Occipital lobe (tissue), 2 donors: ENCODE measurements around the gene GNB1L. TPM values are rescaled to one million over a fixed set of nuclear protein-coding genes. Genes with fewer than 3 reads are reported as not detected.
"Not testable (repeated sequence)": the region's sequence is repeated elsewhere in the genome, so short reads cannot be mapped to it uniquely, and the experiment has no call there.

Source experiments
- DNase-seq: peaks from one replicate; lab custom pipeline; 2025; lab: John Stamatoyannopoulos, UW
- total RNA-seq: library from RNA; depleted of rRNA; stranded (reverse); fragments of >200 nt; gene quantifications from one replicate; pipeline ENCODE4 v1.2.3, GENCODE V29; 2014

Gene GNB1L
- total RNA-seq, 1 donor from 2014 or later: 2.7 TPM

- DNase-seq: no peak
Observed at GRCh38 chr22:19844377-19845053, 10.2 kb downstream of the GNB1L start.

GRCh38 chr22:19843857-19844376, 10.8 kb downstream of the GNB1L start:
- DNase-seq: no peak

DNA sequence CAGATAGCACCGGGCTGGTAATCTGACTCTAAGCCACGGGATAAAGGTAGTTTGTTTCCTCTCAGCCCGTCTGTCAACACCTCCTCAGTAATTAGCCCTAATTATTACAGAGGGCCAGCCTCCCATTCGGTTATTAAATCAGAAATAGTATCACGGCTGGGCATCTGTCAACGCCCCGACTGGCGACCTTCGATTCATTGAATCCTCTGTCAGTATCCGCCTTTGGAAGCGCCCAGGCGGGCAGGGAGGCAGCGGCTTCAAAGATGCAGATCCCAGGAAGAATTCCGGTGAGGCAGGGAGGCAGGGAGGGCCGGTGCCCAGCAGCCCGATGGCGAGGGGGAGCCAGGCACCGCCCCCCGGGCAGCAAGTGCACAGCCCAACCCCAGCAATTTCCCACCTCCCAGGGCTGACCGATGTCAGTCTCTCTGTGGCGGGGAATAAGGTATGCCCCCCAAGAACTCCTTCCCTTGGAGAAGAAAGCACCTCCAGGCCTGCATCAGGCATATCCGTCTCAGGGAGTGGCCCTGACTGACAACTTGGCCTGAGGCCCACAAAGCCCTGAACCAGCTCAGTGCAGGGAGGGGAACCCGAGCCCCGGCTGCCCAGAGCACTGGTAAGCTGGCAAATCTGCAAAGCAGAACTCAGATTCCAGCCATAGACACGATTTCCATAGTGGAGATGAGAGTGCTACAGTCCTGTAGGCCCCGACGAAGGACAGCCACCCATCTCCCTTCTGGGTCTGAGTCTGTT, 11.4 kb downstream of the GNB1L start:
- DNase-seq: no peak

DNA sequence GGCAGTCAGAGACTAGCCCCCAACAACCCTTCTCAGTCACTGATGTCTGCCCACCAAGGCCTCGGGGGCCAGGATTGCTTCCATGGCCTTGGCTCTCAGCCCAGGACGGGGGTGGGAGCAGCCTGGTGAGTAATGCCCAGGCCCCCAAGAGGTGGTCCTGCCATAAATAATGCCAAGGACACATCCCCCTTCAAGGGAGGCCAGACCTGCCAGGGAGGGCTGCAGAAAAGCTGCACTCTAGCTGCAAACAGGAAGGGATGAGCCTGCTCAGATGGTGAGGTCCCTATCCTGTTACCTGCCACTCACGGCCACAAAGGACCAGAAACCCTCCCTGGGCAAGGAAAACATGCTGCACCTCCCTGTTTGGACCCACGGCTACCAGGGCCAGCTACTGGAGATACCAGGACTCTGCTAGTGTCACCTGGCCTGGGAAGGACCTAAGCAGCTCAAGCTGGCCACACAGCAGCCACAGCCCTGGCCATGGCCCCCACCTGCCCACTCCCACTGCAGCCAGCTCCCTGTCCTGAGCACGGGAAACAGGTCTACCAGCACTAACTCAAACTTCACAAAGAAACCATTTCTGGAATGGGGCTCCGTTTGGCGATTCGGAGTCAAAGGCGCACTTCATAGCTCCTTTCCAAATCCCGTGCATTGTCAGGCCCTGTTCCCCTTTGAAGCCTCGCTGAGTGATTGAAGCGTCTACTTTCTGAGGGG, 12.1 kb downstream of the GNB1L start:
- DNase-seq: no peak

DNA sequence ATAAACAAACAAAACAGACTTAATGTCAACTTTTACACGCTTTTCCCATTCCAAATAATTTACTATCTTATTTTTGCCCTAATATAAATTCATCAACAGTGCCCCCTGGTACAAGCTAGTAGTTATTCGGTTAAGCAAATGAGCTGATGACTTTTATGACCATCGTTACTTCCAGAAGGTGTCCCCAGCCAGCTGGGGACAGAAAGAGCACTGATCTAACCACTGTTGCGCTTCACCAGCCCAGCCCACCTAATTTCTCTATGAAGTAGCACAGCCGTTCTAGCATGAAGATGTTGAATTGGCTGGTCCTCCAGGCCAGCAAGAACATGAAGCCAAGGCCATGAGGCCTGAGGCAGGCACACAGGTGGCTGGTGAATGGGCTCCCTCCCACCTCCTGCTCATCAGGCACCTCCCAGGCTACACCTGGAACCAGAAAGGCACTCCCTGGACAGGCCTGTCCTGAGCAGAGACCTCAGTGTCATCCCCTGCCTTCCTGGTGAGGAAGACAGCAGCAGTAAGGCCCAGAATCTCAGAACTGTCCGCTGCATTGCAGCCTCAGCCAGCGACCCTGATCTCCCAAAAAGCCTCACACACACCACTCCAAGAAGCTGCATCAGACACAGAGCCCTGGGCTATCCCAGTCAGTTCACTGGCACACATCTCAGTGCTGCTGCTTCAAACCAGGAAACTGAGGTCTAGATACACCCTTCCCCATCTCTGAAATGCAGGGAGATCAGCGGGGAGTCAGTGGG, 12.9 kb downstream of the GNB1L start:
- no peak for DNase-seq

DNA sequence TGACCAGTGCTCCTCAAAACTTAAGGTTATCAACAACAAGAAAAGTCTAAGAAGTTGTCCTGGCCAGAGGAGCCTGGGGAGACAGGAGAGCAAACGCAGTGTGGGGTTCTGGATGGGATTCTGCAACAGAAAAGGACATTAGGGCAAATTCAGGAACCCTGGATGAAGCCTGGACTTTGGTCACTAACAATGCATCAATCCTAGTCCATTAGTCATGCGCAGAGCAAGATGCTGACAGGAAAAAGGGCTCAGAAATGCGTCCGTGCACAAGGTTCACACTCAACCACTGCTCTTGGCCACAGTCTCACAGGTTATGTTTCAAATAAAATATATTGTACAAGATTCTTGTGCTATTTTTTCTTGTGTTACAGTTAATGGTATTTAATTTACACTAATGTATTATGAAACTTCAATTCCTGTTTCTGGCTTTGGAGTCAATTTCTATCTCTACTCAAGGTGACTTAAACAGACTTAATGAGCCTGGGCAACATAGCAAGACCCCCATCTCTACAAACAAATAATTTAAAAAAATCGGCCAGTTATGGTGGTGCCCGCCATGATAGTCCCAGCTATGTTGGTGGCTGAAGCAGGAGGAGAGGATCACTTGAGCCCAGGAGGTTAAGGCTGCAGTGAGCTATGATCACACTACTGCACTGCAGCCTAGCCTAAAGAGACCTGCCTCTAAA, 13.6 kb downstream of the GNB1L start:
- no peak for DNase-seq

DNA sequence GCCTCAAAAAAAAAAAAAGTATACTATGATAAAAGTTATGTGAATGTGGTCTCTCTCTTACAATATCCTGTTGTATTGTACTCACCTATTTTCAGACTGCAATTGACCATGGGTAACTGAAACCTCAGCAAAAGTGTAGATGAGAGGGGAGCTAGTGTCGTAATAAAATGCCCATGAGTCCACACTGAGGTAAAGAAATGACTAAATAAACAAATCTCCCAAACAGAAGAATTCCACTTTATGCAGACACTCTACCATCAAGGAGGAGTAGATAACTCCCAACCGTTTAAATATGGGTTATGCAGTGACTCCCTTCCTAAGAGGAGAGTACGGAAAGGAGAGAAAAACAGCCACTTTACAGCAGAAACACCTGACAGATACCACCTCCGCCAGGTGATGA, 14.6 kb downstream of the GNB1L start:
- DNase-seq: no peak

DNA sequence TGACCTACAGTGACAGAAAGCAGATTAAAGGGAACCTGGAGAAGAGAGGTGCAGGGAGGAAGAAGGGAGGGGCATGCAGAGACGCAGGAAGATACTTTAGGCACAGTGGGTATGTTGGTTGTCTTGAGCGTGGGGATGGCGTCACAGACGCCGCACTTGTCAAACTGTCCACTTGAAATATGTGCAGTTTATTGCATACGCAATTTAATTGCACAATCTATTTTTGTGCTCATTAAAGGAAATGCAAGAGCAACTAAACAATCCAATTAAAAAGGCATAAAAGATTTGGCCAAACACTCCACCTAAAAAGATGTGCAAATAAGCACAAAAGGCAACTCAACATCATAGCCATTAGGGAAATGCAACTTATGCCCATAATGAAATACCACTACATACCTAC, 16.8 kb downstream of the GNB1L start:
- no peak for DNase-seq

DNA sequence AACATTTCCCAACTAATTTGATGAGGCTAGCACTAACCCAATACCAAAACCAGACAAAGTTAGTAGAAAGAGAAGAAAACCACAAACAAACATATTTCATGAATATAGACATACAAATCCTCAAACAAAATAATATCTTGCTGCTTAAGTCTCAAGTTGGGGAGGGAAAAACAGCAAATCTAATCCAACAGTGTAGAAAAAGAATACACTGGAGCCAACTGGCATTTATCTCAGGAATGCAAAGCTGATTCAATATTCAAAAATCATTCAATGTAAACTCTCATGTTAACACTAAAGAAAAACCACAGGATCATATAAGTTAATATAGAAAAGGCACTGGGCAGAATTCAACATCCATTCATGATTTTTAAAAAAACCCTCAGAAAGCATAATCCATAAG, 18.2 kb downstream of the GNB1L start:
- DNase-seq: no peak

- no peak for DNase-seq
Observed at GRCh38 chr22:19834599-19834998, 20.1 kb downstream of the GNB1L start.

GRCh38 chr22:19833327-19833726, 21.3 kb downstream of the GNB1L start:
- DNase-seq: not testable (repeated sequence)

GRCh38 chr22:19832476-19833108, 22.1 kb downstream of the GNB1L start:
- no peak for DNase-seq

DNA sequence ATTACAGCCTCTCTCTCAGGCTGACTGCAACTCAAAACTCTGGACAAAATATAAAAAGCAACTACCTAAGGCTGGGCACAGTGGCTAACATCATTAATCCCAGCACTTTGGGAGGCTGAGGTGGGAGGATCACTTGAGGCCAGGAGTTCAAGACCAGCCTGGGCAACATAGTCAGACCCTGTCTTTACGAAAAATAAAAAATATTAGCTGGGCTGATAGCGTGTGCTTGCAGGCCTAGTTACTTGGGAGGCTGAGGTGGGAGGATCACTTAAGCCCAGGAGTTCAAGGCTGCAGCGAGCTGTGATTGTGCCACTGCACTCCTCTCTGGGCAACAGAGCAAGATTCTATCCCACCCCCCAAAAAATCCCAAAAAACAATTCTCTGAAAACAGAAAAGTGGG, 22.7 kb downstream of the GNB1L start:
- not testable (repeated sequence) for DNase-seq

DNA sequence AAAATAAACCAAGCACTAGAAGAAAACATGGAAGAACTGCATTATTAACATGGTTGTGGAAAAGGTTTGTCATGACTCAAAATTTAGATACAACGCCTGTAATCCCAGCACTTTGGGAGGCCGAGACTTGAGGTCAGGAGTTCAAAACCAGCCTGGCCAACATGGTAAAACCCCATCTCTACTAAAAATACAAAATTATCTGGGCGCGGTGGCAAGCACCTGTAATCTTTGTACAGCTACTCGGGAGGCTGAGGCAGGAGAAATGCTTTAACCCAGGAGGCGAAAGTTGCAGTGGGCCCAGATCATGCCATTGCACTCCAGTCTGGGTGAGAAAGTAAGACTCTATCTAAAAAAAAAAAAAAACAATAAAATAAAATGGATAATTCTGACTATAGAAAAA, 23.7 kb downstream of the GNB1L start:
- DNase-seq: no peak

DNA sequence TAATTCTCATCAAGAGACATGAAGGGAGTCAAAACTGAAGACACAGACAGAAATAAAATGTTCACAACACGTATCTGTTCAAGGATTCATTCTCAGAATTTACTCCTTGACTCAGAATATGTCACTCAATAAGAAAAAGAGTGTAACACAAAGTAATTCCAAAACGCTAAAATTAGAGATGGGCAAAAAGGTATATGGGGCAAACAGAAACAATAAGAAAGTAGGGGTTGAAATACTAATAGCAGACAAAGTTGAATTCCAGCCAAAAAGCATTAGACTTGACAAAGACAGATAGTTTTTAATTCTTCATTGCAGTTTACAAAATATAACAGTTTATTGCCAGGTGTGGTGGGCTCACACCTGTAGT, 26.7 kb downstream of the GNB1L start:
- no peak for DNase-seq

DNA sequence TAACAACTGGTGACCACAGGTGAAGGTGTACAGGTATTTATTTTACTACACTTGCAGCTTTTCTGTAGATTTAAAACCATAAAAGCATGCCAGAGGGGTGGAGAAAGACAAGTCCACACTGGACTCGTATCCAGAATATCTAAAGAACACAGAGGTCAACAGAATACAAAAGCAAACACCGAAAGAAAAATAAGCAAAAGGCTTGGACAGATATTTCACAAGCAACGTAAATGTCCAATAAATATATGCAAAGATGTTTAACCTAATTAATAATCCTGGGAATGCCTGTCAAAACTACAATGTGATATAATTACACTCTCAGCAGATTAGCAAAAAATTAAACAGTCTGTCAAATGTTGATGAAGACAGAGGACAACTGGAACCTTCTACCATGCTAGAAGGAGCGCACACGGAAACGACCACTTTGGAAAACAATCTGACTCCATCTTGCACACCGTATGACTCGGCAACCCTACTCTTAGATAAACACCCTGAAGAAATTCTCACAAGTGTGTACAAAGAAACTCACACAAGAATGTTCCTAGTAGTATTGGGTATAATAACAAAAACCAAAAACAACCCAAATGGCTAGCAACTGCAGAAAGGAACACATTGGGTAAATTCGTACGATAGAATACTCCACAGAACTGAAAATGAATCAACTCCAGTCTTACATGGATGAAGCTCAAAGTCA, 27.2 kb downstream of the GNB1L start:
- no peak for DNase-seq

DNA sequence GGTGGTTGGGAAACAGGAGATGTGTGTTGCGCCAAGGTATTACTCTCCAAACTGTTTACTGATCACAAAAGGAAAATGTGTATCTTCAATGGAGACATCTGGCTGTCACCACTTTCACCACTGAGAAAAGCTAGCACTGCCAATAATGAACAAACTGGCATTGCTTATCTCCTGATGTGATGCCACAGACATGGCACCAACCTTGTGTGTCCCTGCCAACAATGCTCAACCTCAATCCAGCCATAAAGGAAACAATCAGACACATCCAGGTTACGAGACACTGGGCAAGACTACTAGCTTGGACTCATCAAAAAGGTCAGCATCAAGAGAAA, 28.1 kb downstream of the GNB1L start:
- DNase-seq: no peak

- no peak for DNase-seq
Observed at GRCh38 chr22:19825904-19826618, 28.6 kb downstream of the GNB1L start.

GRCh38 chr22:19824926-19825339, 29.7 kb downstream of the GNB1L start:
- no peak for DNase-seq
